GM21528 (cell line): ENCODE results near the gene HOOK1.
"Not testable (repeated sequence)": the region's sequence is repeated elsewhere in the genome, so short reads cannot be mapped to it uniquely, and the experiment has no call there.

Experiments used
- ATAC-seq: cut with Tn5 transposase; IDR thresholded peaks from one replicate; pipeline ENCODE4 v1.9.1; 2021; ENCODE audit warnings: mild to moderate bottlenecking, moderate library complexity; ENCODE audit not compliant: unreplicated experiment, low FRiP score

HOOK1 gene

DNA sequence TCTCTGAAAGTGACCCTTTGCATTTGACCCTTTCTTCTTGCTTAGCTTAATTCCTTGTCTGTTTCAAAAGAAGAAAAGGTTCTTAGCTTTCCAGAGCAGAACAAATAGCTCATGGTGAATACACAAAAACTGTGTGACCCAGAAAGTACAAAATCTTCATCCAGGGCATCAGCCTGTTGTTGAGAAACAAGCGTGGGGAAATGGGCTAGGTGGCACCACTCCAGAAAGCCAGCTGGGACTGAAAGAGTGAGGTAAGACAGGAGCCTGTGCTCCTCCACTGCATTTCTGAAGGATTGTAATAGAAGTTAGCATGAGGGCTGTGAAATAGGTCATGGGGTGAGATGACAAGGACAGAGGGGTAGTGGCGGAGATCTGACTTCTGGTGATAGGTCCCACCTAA is 66.0 kb downstream of the HOOK1 start:
- ATAC-seq, result no peak

DNA sequence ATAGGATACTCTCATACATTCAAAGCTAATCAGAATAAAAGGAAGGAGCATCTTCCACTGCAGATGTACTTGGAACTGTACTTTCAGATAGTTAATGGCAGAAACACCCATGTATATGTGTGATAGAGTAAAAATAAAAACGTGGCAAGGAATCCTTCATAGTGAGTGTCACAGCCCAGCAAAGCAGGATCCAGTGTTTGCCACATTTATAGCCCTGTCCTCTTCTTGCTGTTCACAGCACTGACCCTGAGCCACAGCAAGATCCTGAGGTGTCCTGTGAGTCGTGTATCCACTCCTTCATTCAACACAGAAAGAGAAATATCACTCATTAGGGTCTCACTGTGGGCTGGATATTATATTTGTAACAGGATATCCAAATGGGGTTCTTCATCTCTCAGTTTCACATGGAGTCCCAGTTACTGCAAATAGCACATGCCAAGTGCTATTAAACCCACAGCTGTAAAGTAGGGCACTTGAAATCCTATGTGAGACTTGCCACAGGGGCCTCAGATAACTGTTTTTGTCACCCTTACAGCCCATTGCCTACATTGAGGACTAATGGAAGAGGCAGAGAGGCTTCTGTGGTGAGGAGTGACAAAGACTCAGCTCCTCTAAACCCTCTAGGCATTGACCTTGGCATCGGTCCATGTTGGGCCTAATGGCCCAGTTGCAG is 70.5 kb downstream of the HOOK1 start:
- ATAC-seq, result no peak

DNA sequence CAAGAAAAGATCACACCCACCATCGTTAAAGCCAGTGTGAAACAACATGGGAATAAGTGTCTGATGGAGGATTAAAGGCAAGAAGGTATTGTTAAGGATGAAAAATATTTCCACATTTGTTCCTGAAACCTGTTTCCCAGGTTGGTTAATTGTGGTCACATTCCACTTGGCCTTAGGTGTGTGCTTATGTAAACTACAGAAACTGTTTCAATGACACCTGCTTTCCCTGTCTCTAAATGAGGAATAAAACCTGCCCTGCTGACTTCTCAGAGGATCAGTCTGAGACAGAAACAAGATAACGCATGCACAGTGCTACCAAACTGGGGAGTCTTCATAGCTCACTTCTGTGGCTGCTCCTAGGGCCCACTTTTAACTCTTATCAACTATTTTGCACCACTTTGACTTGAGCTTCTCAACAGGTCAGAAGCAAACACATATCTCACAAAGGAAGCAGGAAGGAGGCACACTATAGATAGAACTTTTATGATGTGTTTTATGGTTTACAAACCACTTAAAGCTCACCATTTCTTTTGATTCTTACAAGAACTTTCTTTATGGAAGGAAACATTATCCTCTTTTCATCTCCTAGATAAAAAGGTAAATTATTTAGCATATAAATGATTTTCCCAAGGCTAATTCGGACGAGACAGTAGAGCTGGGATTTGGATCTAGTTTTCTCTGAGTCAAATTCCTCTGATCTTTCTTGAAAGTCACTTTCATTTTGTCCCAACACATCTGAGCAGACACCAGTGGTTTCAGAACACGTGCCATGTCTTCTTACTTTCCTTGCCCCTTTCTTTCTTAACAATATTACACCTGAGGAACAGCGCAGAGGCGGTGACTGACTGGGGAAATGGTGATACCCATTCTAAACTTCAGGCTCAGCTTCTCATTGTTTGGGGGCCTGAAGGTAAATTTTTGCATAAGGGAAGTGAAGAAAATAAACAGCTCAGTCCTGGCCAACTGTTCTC is 78.4 kb downstream of the HOOK1 start:
- no peak for ATAC-seq

DNA sequence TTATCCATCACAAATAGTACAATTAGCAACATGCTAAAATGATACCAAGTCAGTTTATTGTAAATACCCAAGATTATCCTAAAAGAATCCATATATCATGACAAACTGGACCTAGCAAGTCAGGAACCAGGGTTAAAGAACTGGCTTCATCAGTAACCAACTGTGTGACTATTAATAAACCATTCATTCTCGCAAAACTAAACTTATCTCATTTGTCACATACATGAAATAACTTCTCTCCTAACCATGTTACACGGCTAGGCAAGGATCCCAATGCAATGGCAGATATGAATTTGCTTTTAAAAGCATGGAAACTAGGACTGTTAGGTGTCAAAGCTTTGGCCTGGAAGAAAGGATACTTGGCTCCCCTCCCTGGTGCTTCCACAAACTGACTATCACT is 82.4 kb downstream of the HOOK1 start:
- ATAC-seq, result no peak

DNA sequence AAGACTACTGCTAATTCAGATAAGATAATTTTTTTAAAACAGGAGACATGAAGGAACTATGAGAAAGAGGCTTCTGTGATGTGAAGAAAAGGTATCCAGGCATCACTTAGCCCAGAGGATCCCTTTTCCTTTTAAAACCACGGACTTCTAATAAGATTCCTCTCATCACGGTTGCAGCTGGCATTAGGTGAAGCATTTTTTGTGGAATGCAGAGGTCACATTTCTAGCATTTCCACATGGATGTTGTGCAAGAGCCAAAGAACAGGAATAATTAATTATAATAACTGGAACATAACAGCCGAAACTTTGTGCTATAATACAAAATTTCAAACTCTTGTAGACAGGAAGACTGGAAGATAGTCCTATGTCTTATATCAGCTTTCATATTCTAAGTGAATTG is 84.2 kb downstream of the HOOK1 start:
- no peak for ATAC-seq

DNA sequence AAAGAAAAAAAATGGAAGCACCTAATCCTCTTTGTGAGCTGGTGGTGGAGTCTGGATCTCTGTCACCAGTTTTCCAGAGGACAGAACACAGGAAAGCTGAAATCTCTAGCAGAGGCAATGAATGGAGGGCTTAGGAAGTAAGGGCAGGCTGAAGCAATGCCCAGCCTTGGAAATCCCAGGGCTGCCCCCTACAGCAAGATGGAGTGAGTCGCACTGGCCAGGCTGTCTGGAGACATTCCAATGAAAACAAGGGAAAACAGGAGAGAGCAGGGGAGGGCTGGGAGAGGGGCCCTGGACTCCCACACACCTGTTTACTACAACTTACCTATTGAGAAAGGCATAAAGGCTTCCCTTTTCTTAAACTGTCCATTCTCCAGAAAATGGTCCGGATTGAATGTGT is 85.9 kb downstream of the HOOK1 start:
- ATAC-seq, result no peak

DNA sequence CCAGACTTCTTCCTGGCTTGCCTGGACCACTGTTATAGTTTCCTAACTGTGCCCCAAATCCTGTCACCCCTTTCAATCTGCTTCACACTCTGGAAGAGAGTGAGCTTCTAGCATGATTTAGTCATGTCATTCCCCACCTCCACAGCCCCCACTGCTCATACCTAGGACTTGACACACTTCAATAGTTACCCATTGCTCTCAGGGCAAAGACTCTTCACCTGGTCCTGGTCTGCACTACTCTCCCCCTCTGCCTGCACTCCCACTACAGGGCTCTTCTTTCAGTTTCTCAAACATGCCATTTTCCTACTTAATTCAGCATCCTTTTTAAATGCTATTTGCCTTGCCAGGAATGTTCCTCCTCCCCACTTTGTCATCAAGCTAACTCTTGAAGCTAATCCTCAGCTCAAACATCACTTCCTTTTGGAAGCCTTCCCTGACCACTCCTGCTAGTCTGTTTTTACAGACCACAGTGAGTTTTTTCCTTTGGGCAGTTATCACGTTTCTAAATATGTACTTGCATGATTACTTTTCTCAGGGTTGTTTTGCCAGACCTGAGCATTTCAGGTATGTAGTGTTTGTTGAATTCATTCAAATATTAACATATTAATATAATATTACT is 87.1 kb downstream of the HOOK1 start:
- no peak for ATAC-seq

DNA sequence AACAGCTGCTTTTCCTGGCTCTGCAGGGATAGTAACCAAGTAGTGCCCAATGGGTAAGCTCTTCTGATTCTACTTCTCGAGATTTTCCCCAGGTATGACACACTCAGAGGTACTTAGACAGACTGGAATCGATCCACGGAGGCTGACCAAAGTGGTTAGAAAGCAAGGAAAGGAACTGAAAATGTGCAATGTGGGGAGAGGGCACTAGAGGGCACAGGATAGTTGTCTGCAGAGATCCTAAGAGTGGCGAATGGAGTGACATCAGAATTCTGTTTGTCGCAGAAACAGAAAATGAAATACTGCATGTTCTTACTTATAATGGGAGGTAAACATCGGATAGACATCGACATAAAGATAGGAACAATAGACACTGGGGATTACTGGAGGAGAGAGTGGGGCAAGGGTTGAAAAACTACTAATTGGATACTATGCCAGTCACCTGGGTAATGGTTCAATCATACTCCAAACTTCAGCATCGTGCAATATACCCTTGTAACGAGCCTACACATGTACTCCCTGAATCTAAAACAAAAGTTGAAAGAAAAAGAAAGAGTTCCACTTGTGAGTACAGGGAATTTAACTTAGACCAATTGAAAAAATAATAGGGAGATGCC is 88.5 kb downstream of the HOOK1 start:
- peak; percentile 78 for ATAC-seq

DNA sequence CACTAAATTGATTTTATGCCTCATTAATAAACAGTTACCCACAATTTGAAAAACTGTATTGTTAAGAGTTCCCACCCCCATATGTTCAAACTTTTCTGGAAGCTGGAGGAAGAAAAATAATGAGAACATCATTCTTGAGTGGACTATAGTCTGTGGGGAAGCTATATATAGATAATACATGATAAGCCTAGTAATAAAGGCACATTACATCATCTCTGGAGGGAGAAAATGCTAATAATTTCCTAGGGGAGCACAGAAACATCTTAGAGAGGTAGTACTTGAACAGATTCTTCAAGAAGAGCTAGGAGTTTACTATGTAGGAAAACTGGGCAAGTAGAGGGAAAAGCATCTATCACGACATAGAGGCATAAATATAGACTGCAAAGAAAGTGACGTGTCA is 92.2 kb downstream of the HOOK1 start:
- ATAC-seq, result no peak

DNA sequence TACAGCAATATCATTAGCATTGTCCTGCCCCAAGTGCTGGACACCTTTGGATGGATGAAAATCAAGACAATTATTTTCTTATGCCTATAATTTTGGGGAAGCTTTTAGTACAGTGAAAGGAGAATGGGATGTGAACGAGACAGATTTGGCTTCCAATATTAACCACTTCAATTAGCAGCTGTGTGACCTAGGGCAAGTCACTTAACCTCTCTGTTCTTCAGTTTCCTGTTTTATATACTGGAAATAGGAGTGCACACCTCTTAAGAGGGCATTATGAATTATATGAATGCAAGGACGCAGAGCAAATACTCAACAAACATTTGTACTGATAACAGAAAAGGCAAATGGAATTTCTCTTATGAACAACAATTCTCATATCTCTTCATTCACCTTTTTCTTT is 93.3 kb downstream of the HOOK1 start:
- no peak for ATAC-seq

DNA sequence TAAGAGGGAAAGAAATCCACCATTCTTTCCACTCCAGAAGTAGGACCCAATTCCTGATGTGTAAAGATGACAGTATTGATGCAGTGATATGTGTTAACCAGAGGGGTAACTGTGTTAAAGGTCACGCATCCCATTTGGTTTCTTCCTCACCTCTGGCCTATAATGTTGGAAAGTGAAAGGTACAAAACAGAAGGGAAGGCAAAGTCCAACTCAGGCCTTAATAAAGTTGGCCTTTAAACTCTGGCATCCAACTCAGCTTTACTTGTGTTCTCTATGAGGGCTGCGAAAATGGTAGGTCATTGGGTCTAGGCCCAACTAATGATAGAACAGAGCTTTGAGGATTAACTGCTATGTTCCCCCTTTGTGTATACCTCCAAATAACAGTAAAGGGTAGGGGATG is 93.9 kb downstream of the HOOK1 start:
- no peak for ATAC-seq

DNA sequence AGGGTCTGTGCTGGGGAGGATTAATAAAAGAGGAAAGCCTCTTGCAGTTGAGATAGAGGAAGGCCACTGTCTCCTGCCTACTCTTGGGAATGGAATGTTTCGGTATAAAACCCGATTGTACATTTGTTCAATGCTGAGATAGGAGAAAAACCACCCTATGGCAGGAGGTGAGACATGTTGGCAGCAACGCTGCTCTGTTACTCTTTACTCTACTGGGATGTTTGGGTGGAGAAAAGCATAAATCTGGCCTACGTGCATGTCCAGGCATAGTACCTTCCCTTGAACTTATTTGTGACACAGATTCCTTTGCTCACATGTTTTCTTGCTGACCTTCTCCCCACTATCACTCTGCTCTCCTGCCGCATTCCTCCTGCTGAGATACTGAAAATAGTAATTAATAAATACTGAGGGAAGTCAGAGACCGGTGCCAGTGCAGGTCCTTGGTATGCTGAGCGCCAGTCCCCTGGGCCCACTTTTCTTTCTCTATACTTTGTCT is 100.1 kb downstream of the HOOK1 start:
- ATAC-seq, result not testable (repeated sequence)

DNA sequence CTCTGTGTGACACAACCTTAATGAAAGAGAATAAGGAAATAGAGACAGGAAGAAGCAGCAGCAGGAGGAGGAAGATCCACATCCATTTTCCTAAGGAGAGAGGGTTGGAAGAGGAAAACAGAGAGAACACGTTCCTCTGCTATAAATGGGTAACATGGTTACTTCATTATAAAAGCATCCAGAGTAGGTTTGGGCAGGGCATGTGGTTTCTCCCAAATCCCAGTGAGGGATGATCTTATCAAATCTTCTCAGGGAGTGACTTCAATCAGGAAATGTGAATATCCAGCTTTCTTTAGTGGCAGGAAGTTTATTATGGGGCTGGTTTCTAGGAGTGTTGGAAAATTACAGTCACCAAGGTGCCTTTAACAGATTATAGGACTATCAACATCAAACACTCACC is 100.8 kb downstream of the HOOK1 start:
- ATAC-seq, result no peak

DNA sequence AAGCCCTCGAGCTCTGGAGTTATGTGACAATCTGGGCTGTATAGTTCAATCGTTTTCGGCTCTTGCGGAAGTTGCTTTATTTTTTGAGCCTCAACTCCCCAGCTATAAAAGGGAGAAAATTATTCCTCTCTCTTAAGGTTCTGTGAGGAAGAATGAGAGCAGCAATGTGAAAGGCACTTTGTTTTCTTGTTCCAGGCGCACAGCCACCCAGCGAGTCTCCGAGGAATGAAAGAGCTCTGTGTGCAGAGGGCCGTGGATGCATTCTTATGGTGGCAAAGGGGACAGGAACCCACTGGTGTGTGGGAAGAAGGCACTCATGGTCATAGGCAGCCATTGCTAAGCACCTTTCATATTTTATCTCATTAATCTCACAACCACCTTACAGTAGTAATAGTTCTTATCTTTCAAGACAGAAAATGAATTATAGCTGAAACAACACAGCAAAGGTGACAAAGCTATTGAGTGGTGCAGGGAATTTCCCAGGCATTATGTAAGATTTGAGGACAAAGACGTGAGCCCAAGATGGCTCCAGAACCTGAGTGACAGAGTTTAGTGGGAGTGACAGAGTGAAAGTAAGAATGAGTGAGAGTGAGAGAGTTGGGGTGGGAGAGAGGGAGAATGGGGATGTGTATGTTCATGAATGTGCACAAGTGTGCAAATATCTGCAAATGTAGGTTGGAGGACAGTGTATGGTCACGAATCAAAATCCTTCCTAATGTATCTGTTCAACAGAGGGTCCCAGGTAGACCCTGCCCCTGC is 102.5 kb downstream of the HOOK1 start:
- no peak for ATAC-seq

DNA sequence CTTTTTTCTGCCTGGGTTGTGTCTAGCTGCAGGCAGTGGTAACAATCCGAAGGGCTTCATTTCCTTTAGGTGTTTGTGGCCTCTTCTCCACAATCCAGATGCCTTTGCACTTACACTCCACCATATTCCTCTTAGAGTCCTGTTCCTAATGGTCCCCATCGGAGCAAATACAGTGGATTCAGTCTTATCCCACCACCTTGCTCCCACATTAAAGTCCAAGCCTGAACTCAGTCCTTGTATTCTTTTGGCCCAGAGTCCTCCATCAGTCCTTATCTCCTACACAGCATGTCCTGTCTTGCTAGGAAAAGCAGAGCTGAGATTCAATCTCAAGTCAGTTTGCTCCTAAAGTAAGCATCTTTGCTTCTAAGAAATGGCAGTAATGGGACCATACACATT is 103.0 kb downstream of the HOOK1 start:
- no peak for ATAC-seq

DNA sequence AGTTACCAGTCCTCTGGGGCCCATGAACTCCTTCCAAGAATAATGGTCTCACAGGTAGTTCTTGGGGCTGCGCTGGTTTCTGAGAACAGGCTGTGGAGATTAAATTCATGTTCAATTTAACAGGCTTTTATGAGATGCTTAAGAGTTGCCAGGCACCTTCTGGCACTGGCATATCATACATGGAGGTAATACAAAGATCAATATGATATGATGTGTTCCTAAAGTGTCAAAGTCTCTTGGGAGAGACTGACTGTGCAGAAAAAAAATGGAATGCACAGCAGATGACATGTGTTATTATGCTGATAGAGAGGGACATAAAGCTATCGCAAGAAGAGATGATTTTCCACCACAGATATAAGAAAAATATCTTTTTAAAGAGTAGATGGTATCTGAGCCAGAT is 105.0 kb downstream of the HOOK1 start:
- no peak for ATAC-seq

DNA sequence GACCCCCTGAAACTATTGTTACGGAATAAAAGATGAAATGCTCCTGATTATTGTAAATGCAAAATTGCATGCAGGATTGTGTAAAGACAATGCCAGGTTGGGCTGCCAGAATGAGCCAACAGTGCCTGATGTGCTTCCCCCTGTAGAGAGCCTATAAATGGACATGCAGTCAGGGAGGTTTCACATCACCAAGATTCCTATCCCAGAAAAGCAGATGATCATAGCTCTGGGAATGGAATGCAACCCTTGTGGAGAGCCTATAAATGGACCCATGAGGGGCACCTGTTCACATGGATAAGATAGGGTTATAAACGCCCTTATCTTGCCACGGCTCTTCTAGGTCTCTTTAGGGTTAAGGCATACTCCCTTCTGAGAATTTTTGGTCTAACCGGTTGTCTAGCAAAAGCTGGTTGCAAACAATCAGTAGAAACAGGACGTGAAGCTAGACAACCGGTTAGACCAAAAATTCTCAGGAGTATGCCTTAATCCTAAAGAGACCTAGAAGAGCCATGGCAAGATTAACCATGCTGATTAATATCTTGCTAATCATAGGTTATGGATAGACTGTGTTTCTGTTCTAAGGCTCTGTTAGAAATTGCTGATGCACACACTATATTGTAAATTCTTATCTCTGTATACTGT is 106.6 kb downstream of the HOOK1 start:
- ATAC-seq, result not testable (repeated sequence)

DNA sequence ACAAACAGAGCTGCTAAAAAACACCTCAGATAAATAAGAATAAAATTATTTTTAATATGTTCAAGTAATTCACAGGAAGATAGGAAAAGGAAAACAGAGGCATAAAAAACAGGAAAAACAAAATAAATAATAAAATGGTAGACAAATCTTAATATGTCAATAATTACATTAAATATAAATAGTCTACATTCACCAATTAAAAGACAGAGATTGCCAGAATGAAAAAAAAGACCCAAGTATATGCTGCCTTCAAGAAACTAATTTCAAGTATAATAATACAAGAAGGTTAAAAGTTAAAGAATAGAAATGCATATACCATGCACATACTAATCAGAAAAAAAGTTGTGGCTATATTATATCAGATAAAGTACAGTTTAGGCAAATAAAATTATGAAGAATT is 109.9 kb downstream of the HOOK1 start:
- ATAC-seq, result no peak
